Measurements from ENCODE around the gene GADD45G.

Gene GADD45G

GRCh38 chr9:89603767-89604665 is 796 bp upstream of the GADD45G start:
- TF ChIP-seq, protein P1, sequence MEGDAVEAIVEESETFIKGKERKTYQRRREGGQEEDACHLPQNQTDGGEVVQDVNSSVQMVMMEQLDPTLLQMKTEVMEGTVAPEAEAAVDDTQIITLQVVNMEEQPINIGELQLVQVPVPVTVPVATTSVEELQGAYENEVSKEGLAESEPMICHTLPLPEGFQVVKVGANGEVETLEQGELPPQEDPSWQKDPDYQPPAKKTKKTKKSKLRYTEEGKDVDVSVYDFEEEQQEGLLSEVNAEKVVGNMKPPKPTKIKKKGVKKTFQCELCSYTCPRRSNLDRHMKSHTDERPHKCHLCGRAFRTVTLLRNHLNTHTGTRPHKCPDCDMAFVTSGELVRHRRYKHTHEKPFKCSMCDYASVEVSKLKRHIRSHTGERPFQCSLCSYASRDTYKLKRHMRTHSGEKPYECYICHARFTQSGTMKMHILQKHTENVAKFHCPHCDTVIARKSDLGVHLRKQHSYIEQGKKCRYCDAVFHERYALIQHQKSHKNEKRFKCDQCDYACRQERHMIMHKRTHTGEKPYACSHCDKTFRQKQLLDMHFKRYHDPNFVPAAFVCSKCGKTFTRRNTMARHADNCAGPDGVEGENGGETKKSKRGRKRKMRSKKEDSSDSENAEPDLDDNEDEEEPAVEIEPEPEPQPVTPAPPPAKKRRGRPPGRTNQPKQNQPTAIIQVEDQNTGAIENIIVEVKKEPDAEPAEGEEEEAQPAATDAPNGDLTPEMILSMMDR (conservative IDR thresholded peaks at IDR 0.05; ENCODE audit: low read length): peak; percentile 14; the same call in 1 of the 2 replicates
- H3K4me3 ChIP-seq (ENCODE audit: low read length): peak overlapping the region; percentile 27
- no peak for DNase-seq (ENCODE audit: low read depth)

- TF ChIP-seq, protein P1 (conservative IDR thresholded peaks at IDR 0.05; ENCODE audit: low read length): no peak
- H3K4me3 ChIP-seq (ENCODE audit: low read length): peak overlapping the region; percentile 56
- DNase-seq (ENCODE audit: low read depth): no peak
Measured at GRCh38 chr9:89605465-89606048, 745 bp downstream of the GADD45G start.

DNA sequence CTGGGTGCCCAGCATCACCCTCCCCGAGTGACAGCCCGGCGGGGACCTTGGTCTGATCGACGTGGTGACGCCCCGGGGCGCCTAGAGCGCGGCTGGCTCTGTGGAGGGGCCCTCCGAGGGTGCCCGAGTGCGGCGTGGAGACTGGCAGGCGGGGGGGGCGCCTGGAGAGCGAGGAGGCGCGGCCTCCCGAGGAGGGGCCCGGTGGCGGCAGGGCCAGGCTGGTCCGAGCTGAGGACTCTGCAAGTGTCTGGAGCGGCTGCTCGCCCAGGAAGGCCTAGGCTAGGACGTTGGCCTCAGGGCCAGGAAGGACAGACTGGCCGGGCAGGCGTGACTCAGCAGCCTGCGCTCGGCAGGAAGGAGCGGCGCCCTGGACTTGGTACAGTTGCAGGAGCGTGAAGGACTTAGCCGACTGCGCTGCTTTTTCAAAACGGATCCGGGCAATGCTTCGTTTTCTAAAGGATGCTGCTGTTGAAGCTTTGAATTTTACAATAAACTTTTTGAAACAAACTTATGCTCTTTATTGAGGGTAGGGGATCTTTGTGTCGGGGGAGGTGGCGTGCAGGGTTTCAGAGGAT is 1.3 kb downstream of the GADD45G start:
- peak; percentile 64 for DNase-seq (ENCODE audit: low read depth)
- TF ChIP-seq, protein P1 (conservative IDR thresholded peaks at IDR 0.05; ENCODE audit: low read length): no peak
- no peak overlapping the region; the same call in 1 of the 2 replicates for H3K4me3 ChIP-seq (ENCODE audit: low read length)

DNA sequence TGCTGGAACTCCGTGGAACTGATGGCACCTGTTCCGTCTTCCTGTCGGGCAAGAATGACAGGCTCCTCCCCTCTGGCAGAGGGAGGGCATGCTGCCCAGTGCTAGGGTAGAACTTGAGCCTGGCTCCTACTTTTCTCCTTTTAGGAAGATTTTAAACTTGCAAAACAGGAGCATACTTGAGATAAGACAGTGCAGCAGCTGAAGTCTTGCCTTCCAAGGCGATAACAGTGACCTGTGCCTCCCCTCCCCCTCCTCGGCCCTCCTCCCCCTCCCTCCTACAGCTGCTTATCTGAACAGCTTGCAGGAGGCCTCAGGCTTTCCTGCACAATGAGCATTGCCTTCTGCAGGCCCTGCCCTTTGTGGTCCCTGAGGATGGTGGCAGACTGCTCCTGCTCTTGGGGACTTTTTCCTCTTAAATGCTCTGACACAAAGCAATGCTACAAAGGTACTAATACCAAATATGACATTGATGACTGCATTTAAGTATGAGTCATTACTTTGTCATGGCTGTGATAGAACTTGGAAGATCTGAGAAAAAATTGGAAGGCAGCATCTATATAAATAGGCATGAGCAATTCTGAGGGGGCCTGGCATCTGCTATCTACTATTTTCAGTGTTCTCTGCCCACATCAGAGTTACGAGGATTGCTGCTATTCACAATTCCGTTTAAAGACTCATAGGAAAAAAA is 2.0 kb downstream of the GADD45G start:
- no peak overlapping the region for H3K4me3 ChIP-seq (ENCODE audit: low read length)
- no peak for DNase-seq (ENCODE audit: low read depth)
- TF ChIP-seq, protein P1 (conservative IDR thresholded peaks at IDR 0.05; ENCODE audit: low read length): no peak

DNA sequence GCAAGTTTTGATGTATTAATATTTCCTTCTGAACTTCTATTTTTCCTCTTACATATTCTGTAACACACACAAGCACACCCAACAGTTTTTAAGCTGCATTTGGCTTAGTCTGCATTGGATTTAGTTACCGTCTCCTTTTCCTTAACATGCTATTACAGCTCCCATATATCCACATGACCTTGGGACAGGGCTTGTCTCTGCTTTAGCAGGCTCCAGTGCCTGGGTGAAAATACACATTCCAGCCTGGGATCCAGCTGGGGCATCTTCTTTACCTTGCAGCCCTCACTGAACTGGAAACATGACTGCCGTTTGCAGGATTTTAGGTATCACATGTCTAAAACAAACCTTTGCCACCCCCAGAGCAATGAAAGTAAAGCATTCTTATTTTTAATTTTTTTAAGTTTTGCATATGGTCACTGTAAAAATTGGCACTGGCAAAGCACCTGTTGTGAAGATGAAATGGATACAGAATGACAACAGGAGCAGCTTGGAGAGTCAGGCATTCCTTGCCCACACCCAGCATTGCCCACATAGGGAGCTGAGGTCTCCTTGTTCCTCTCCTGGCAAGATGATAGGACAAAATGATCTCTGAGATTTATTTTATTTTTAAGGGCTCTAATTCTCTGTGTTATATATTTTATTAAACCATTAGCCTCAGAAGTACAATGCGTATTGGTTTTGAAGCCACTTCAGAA is 4.0 kb downstream of the GADD45G start:
- no peak for DNase-seq (ENCODE audit: low read depth)
- TF ChIP-seq, protein P1 (conservative IDR thresholded peaks at IDR 0.05; ENCODE audit: low read length): no peak
- H3K4me3 ChIP-seq (ENCODE audit: low read length): no peak overlapping the region

GRCh38 chr9:89609426-89610006 is 4.7 kb downstream of the GADD45G start:
- TF ChIP-seq, protein P1 (conservative IDR thresholded peaks at IDR 0.05; ENCODE audit: low read length): no peak
- no peak for DNase-seq (ENCODE audit: low read depth)
- no peak overlapping the region for H3K4me3 ChIP-seq (ENCODE audit: low read length)
